Fibroblast of pulmonary artery (primary cell): ENCODE data around the gene EVL.
"Not testable (repeated sequence)": the region's sequence is repeated elsewhere in the genome, so short reads cannot be mapped to it uniquely, and the experiment has no call there.

Experiments
- DNase-seq: peaks from one replicate; pipeline ENCODE4 v3.0.0-alpha.2; 2010; ENCODE audit warnings: low read depth
- H3K4me3 ChIP-seq: replicated peaks from 2 replicates; pipeline ENCODE4 v1.5.1; 2011; ENCODE audit warnings: low read depth, mild to moderate bottlenecking, control low read depth, low read length, moderate library complexity
- CTCF ChIP-seq: IDR thresholded peaks from 2 replicates; pipeline ENCODE4 v1.5.1; 2011; ENCODE audit warnings: mild to moderate bottlenecking, control low read depth, low read length, inconsistent platforms; ENCODE audit errors: missing control alignments

The EVL gene

GRCh38 chr14:100056964-100057795 lies 8.0 kb upstream of the EVL start:
- DNase-seq, result peak; percentile 66
- H3K4me3 ChIP-seq, result no peak overlapping the region
- peak; percentile 48 for TF ChIP-seq CTCF

- H3K4me3 ChIP-seq, result no peak overlapping the region
Observed at GRCh38 chr14:100058777-100059437, 6.3 kb upstream of the EVL start.

GRCh38 chr14:100059438-100059781 lies 5.8 kb upstream of the EVL start:
- H3K4me3 ChIP-seq, result no peak overlapping the region
- DNase-seq, result no peak
- TF ChIP-seq CTCF, result no peak

More at GRCh38 chr14:100058777-100059437, 6.3 kb upstream of the EVL start:
- DNase-seq, result no peak
- TF ChIP-seq CTCF, result no peak

- TF ChIP-seq CTCF, result no peak
- no peak overlapping the region for H3K4me3 ChIP-seq
- DNase-seq, result no peak
Observed at GRCh38 chr14:100060760-100061159, 4.5 kb upstream of the EVL start.

- no peak for DNase-seq
- no peak overlapping the region for H3K4me3 ChIP-seq
- no peak for TF ChIP-seq CTCF
Observed at GRCh38 chr14:100062590-100062989, 2.6 kb upstream of the EVL start.

- H3K4me3 ChIP-seq, result no peak overlapping the region
- DNase-seq, result no peak
- TF ChIP-seq CTCF, result no peak
Observed at GRCh38 chr14:100063314-100063941, 1.8 kb upstream of the EVL start.

- not testable (repeated sequence) for H3K4me3 ChIP-seq, DNase-seq
Observed at GRCh38 chr14:100064335-100065092, 708 bp upstream of the EVL start.
